OCI-LY7 (cell line): ENCODE data around the gene MACROD2.

Source experiments
- EZH2phosphoT487 ChIP-seq: fragments of 200-600 bp; sonication (generic); IDR thresholded peaks from 2 replicates; pipeline ENCODE4 v1.6.1; 2018; ENCODE audit warnings: low read depth, borderline replicate concordance, mild to moderate bottlenecking, mixed run types, antibody characterized with exemption, low read length, moderate library complexity, mixed read lengths
- TF ChIP-seq, protein P1 (sequence below): fragments of 200-600 bp; sonication (generic); conservative IDR thresholded peaks from 2 replicates; pipeline ENCODE4 v1.5.1; 2014; ENCODE audit warnings: mild to moderate bottlenecking, antibody characterized with exemption, low read length, moderate library complexity, mixed read lengths

DNA sequence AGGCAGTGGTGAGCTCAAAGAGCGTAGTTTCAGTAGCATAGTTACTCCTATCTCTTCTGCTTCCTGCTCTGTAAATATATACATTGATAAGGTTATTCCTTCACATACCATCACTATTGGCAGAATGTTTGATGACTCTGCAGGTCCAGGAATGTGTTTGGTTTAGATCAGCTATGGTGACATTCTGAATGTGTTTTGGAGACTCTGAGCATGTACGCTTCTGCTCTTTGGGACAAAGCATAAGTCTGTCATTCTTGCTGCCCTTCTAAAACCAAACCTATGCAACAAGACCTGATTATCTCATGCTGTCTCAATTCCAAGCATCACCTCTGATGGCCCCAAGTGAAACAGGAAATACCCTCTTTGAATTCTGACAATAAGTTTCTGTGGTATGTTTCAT, 1503.6 kb downstream of the MACROD2 start:
- TF ChIP-seq, protein P1, sequence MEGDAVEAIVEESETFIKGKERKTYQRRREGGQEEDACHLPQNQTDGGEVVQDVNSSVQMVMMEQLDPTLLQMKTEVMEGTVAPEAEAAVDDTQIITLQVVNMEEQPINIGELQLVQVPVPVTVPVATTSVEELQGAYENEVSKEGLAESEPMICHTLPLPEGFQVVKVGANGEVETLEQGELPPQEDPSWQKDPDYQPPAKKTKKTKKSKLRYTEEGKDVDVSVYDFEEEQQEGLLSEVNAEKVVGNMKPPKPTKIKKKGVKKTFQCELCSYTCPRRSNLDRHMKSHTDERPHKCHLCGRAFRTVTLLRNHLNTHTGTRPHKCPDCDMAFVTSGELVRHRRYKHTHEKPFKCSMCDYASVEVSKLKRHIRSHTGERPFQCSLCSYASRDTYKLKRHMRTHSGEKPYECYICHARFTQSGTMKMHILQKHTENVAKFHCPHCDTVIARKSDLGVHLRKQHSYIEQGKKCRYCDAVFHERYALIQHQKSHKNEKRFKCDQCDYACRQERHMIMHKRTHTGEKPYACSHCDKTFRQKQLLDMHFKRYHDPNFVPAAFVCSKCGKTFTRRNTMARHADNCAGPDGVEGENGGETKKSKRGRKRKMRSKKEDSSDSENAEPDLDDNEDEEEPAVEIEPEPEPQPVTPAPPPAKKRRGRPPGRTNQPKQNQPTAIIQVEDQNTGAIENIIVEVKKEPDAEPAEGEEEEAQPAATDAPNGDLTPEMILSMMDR = no peak
- no peak for TF ChIP-seq EZH2phosphoT487
